Upper lobe of left lung (tissue), 4 donors: ENCODE results near the gene DMD.

ENCODE experiments used
- EP300 ChIP-seq, 4 donors: sonication (generic); formaldehyde crosslinking; IDR thresholded peaks; one replicate each; pipeline ENCODE4 v1.5.1; 2017; ENCODE audit warnings: antibody characterized with exemption in 4 of 4, control low read depth in 2 of 4
- POLR2AphosphoS5 ChIP-seq, 2 donors: sonication (generic); formaldehyde crosslinking; IDR thresholded peaks; one replicate each; pipeline ENCODE4 v1.5.1; 2017; ENCODE audit warnings: antibody characterized with exemption in 2 of 2
- TF ChIP-seq, protein P1 (sequence below), 6 experiments: fragments of 450-650 bp in 4 of 6; fragments of 200-600 bp in 2 of 6; sonication (generic) in 2 of 6; IDR thresholded peaks; one replicate each; pipeline ENCODE4 v1.5.1; 2016 to 2019; ENCODE audit warnings: antibody characterized with exemption in 6 of 6

DNA sequence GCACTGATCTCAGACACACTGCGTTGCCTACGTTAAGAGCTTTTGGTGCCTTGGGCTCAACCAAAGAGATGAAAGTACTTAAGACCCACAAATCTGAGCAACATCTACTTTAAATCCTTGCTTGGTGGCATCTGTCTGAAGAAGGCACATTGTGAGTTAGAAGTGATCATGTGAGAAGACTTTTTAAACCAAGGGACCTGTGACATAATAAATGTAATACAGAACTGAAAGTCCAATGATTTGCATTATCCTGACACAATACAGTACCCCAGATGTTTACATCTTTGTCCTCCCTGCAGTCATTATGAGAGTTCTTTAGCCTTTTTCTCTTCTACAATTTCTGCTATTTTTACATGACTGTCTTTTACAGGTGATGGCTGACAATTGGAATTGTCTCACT is 2042.8 kb downstream of the DMD start:
- TF ChIP-seq POLR2AphosphoS5 (IDR thresholded peaks at IDR 0.05) (no peak), EP300 (IDR thresholded peaks at IDR 0.05) (no peak)
- TF ChIP-seq, protein P1, sequence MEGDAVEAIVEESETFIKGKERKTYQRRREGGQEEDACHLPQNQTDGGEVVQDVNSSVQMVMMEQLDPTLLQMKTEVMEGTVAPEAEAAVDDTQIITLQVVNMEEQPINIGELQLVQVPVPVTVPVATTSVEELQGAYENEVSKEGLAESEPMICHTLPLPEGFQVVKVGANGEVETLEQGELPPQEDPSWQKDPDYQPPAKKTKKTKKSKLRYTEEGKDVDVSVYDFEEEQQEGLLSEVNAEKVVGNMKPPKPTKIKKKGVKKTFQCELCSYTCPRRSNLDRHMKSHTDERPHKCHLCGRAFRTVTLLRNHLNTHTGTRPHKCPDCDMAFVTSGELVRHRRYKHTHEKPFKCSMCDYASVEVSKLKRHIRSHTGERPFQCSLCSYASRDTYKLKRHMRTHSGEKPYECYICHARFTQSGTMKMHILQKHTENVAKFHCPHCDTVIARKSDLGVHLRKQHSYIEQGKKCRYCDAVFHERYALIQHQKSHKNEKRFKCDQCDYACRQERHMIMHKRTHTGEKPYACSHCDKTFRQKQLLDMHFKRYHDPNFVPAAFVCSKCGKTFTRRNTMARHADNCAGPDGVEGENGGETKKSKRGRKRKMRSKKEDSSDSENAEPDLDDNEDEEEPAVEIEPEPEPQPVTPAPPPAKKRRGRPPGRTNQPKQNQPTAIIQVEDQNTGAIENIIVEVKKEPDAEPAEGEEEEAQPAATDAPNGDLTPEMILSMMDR (IDR thresholded peaks at IDR 0.05), result no peak
